Mesodermal cell (in vitro differentiated cells): ENCODE results near the gene TARS3.
"Not testable (repeated sequence)": the region's sequence is repeated elsewhere in the genome, so short reads cannot be mapped to it uniquely, and the experiment has no call there.

Source experiments
- H3K27ac ChIP-seq: 2 replicates; pipeline ENCODE4 v1.7.0; 2013; ENCODE audit warnings: mild to moderate bottlenecking, low read depth, low read length, moderate library complexity; ENCODE audit not compliant: severe bottlenecking
- H3K36me3 ChIP-seq: 2 replicates; pipeline ENCODE4 v1.7.1; 2013; ENCODE audit warnings: mild to moderate bottlenecking, low read length, moderate library complexity; ENCODE audit not compliant: control insufficient read depth, insufficient read depth
- H3K4me1 ChIP-seq: one replicate; pipeline ENCODE4 v1.7.1; 2013; ENCODE audit warnings: mild to moderate bottlenecking, low read length; ENCODE audit not compliant: insufficient read depth, control insufficient read depth, poor library complexity, severe bottlenecking
- H3K4me3 ChIP-seq: 2 replicates; pipeline ENCODE4 v1.7.0; 2013; ENCODE audit warnings: low read length, control low read depth, mild to moderate bottlenecking; ENCODE audit not compliant: insufficient read depth, poor library complexity, severe bottlenecking; ENCODE audit errors: extremely low read depth
- H3K9me3 ChIP-seq: 2 replicates; pipeline ENCODE4 v1.7.1; 2013; ENCODE audit warnings: mild to moderate bottlenecking, low read length, moderate library complexity; ENCODE audit not compliant: control insufficient read depth
- WGBS, 2 experiments: methylation state at CpG; one replicate each; pipeline ENCODE4 v1.1.5; 2013; ENCODE audit warnings: missing lambda C conversion rate in 2 of 2; ENCODE audit not compliant: insufficient coverage in 2 of 2; 5-methylcytosine and 5-hydroxymethylcytosine counted together

The TARS3 gene

GRCh38 chr15:101657171-101657570 lies 67.1 kb downstream of the TARS3 start:
- Histone ChIP-seq H3K4me3 (no peak overlapping the region), H3K27ac (no peak overlapping the region), H3K36me3 (peaks cover 8% of the 10 kb centered on the region), H3K4me1 (no peaks in the 10 kb centered on the region), H3K9me3 (no peaks in the 10 kb centered on the region)
- 87 to 96% methylated on average over 7 to 10 of the region's 10 CpGs for WGBS, 2 experiments

- H3K27ac ChIP-seq, H3K36me3 ChIP-seq, H3K4me1 ChIP-seq, H3K4me3 ChIP-seq, H3K9me3 ChIP-seq: not testable (repeated sequence)
- 100% methylated on average over 1 of the region's 10 CpGs; no CpG with 5 or more reads in 1 of the 2 experiments for WGBS, 2 experiments
These were observed 69.5 kb downstream of the TARS3 start for GRCh38 chr15:101654624-101655337.

GRCh38 chr15:101654171-101654570 lies 70.1 kb downstream of the TARS3 start:
- Histone ChIP-seq H3K36me3 (peaks cover 16% of the 10 kb centered on the region), H3K4me3 (no peak overlapping the region), H3K9me3 (no peaks in the 10 kb centered on the region), H3K4me1 (peaks cover 4% of the 10 kb centered on the region), H3K27ac (no peak overlapping the region)
- WGBS, 2 experiments: 91 to 97% methylated on average over 7 of the region's 8 CpGs

GRCh38 chr15:101652786-101653430 lies 71.4 kb downstream of the TARS3 start:
- 56 to 71% methylated on average over 30 to 40 of the region's 42 CpGs for WGBS, 2 experiments
- peak overlapping the region; percentile 86 for H3K27ac ChIP-seq

GRCh38 chr15:101652098-101652785 lies 72.0 kb downstream of the TARS3 start, which contains the start of gene TM2D3:
Gene TM2D3 (minus strand): TSS chr15:101652381. CDS start chr15:101652361, 20 bp downstream.
- H3K27ac ChIP-seq: peak within 1 kb of the TSS; percentile 86
- 1 to 2% methylated on average over 67 to 68 of the region's 75 CpGs for whole genome bisulfite sequencing, 2 experiments
- H3K36me3 ChIP-seq: peaks cover 35% of the 10 kb centered on the region
- peak within 1 kb of the TSS; percentile 73 for H3K4me3 ChIP-seq
- H3K4me1 ChIP-seq: peaks cover 4% of the 10 kb centered on the region
- H3K9me3 ChIP-seq: no peaks in the 10 kb centered on the region

More at GRCh38 chr15:101652786-101653430, 71.4 kb downstream of the TARS3 start:
- Histone ChIP-seq H3K4me1 (peaks cover 4% of the 10 kb centered on the region), H3K36me3 (peaks cover 28% of the 10 kb centered on the region), H3K4me3 (peak overlapping the region; percentile 73), H3K9me3 (no peaks in the 10 kb centered on the region)

- H3K9me3 ChIP-seq: no peaks in the 10 kb centered on the region
- peak overlapping the region; percentile 86 for H3K27ac ChIP-seq
- peak overlapping the region; percentile 73 for H3K4me3 ChIP-seq
- WGBS, 2 experiments: 1 to 2% methylated on average over 30 of the region's 32 CpGs
- H3K4me1 ChIP-seq: peaks cover 4% of the 10 kb centered on the region
- H3K36me3 ChIP-seq: peaks cover 41% of the 10 kb centered on the region
These were observed 72.6 kb downstream of the TARS3 start for GRCh38 chr15:101651554-101652097.

GRCh38 chr15:101650145-101650544 lies 74.1 kb downstream of the TARS3 start:
- no peak overlapping the region for H3K4me3 ChIP-seq

GRCh38 chr15:101648356-101648755 lies 75.9 kb downstream of the TARS3 start:
- H3K9me3 ChIP-seq: no peaks in the 10 kb centered on the region
- no peak overlapping the region for H3K27ac ChIP-seq
- H3K4me1 ChIP-seq: peaks cover 4% of the 10 kb centered on the region
- peaks cover 63% of the 10 kb centered on the region for H3K36me3 ChIP-seq
- WGBS, 2 experiments: 98% methylated on average over 5 of the region's 6 CpGs
- no peak overlapping the region for H3K4me3 ChIP-seq

More at GRCh38 chr15:101650145-101650544, 74.1 kb downstream of the TARS3 start:
- H3K9me3 ChIP-seq: no peaks in the 10 kb centered on the region
- H3K27ac ChIP-seq: no peak overlapping the region
- H3K36me3 ChIP-seq: peaks cover 55% of the 10 kb centered on the region
- H3K4me1 ChIP-seq: peaks cover 4% of the 10 kb centered on the region
- WGBS, 2 experiments: 100% methylated on average over 1 to 2 of the region's 5 CpGs

GRCh38 chr15:101647251-101647650 lies 77.0 kb downstream of the TARS3 start:
- no peak overlapping the region for H3K27ac ChIP-seq
- H3K4me3 ChIP-seq: no peak overlapping the region
- peaks cover 73% of the 10 kb centered on the region for H3K36me3 ChIP-seq
- 89 to 91% methylated on average over 1 to 3 of the region's 3 CpGs for WGBS, 2 experiments
- no peaks in the 10 kb centered on the region for H3K9me3 ChIP-seq
- peaks cover 4% of the 10 kb centered on the region for H3K4me1 ChIP-seq

- H3K4me3 ChIP-seq: no peak overlapping the region
- WGBS, 2 experiments: 94 to 96% methylated on average over 6 to 7 of the region's 8 CpGs
- H3K27ac ChIP-seq: no peak overlapping the region
- peaks cover 4% of the 10 kb centered on the region for H3K4me1 ChIP-seq
- H3K36me3 ChIP-seq: peaks cover 74% of the 10 kb centered on the region
- H3K9me3 ChIP-seq: no peaks in the 10 kb centered on the region
These were observed 77.6 kb downstream of the TARS3 start for GRCh38 chr15:101646672-101647071.
